Measurements from ENCODE around the gene MEF2C. TPM values are rescaled to one million over a fixed set of nuclear protein-coding genes. Genes with fewer than 3 reads are reported as not detected.

MEF2C gene
- total and polyA plus RNA-seq, 8 donors, result 3.0 to 48.1 (median 14.6) TPM

DNA sequence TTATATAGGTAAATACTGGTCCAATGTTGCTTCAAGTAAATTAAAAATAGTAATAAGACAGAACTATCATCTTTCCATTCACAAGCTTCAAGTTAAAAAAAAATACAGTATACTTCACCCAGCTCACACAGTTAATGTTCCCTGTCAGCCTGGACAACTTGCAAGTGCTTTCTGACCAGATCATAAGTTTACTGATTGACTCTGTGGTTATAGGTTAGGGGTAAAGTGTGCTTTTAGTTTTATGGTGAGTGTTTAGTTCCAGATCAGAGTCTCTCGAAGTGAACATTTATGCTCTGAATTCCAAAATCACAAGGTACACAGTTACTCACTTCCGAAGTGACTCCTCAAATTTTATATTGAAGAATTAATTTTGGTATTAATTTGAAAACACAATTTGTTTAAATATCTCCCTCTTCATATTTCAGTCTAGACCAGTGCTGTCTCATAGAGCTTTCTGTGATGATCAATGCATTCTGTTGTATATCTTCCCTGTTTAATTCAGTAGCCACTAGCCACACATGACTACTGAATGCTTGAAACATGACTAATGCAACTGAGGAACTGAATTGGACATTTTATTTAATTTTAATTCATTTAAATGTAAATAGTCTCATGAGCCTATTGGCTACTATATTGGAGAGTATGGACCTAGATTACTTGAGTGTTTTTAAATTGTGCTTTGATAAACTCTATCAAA, 90.7 kb downstream of the MEF2C start:
- intact Hi-C loops (cut with DNase I; ENCODE audit: low total_unique reads), result no loop called here

DNA sequence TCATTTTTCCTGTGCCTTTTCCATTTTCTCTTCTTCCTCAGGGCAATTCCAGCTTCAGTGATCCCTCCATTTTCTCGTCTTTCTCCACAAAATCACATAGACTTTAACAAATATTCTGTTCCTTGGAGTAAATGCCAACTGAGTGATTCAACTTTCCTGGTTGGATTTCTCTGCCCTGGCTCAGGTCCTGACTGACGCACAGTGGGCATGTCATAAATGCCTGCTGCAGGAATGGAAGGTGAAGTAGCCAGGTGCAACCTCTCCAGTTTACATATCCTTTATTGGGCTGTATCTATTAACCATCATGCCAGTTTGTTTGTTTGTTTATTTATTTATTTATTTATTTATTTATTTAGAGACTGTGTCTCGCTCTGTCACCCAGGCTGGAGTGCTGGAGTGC, 95.1 kb downstream of the MEF2C start:
- intact Hi-C loops (cut with DNase I; ENCODE audit: low total_unique reads), result no loop called here
- Histone ChIP-seq H3K27me3 (no peaks in the 10 kb centered on the region), H3K9me3 (no peaks in the 10 kb centered on the region), H3K4me3 (no peak overlapping the region), H3K36me3 (no peaks in the 10 kb centered on the region), H3K27ac (peak overlapping the region in 1 of 5 donors; percentile 12), H3K4me1 (peaks cover 0 to 24% (median 17%) of the 10 kb centered on the region in 4 donors)
- no peak for DNase-seq
- WGBS, 5 donors, result 85 to 94% (median 90%) methylated on average over 3 of the region's 3 CpGs
- TF ChIP-seq EP300 (IDR thresholded peaks at IDR 0.05) (no peak), POLR2A (IDR thresholded peaks at IDR 0.05) (no peak), POLR2AphosphoS5 (IDR thresholded peaks at IDR 0.05) (no peak)
- TF ChIP-seq, protein P1, sequence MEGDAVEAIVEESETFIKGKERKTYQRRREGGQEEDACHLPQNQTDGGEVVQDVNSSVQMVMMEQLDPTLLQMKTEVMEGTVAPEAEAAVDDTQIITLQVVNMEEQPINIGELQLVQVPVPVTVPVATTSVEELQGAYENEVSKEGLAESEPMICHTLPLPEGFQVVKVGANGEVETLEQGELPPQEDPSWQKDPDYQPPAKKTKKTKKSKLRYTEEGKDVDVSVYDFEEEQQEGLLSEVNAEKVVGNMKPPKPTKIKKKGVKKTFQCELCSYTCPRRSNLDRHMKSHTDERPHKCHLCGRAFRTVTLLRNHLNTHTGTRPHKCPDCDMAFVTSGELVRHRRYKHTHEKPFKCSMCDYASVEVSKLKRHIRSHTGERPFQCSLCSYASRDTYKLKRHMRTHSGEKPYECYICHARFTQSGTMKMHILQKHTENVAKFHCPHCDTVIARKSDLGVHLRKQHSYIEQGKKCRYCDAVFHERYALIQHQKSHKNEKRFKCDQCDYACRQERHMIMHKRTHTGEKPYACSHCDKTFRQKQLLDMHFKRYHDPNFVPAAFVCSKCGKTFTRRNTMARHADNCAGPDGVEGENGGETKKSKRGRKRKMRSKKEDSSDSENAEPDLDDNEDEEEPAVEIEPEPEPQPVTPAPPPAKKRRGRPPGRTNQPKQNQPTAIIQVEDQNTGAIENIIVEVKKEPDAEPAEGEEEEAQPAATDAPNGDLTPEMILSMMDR (IDR thresholded peaks at IDR 0.05), result no peak

More for the DNA sequence above, 90.7 kb downstream of the MEF2C start:
- Histone ChIP-seq H3K4me1 (no peaks in the 10 kb centered on the region), H3K9me3 (no peaks in the 10 kb centered on the region), H3K4me3 (no peak overlapping the region), H3K27ac (no peak overlapping the region), H3K36me3 (no peaks in the 10 kb centered on the region), H3K27me3 (no peaks in the 10 kb centered on the region)
- DNase-seq, result no peak
- TF ChIP-seq EP300 (IDR thresholded peaks at IDR 0.05) (no peak), POLR2A (IDR thresholded peaks at IDR 0.05) (no peak), POLR2AphosphoS5 (IDR thresholded peaks at IDR 0.05) (no peak)
- TF ChIP-seq, protein P1 (IDR thresholded peaks at IDR 0.05), result no peak
- 76 to 87% (median 80%) methylated on average over 2 of the region's 2 CpGs for WGBS, 5 donors

DNA sequence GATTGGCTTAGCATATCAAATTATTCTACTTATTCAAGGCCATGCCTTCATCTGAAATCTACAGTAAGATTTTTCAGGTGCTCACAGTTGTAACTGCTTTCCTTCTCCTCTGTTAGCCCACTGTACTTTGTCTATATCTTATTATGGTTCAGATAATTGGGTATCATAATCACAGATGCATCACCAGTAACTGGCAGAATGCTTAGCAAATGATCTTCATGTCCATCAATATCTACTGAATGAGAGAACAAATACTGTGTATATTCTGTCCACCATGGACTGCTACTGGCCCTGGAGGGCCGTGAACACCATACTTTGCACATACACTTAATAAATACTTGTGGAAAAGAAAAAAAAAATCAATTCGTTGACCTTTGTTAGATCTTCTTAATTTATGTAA, 96.2 kb downstream of the MEF2C start:
- intact Hi-C loops (cut with DNase I; ENCODE audit: low total_unique reads), result no loop called here
- peak overlapping the region in 4 of 5 donors; percentile 48 to 71 (median 60) for H3K27ac ChIP-seq
- H3K27me3 ChIP-seq, result no peaks in the 10 kb centered on the region
- no peaks in the 10 kb centered on the region for H3K9me3 ChIP-seq
- peaks cover 0 to 24% (median 17%) of the 10 kb centered on the region in 4 donors for H3K4me1 ChIP-seq
- WGBS, 5 donors, result 77 to 86% (median 84%) methylated on average over 2 of the region's 2 CpGs
- no peak overlapping the region for H3K4me3 ChIP-seq
- TF ChIP-seq EP300 (IDR thresholded peaks at IDR 0.05) (no peak), POLR2AphosphoS5 (IDR thresholded peaks at IDR 0.05) (no peak), POLR2A (IDR thresholded peaks at IDR 0.05) (no peak)
- TF ChIP-seq, protein P1 (IDR thresholded peaks at IDR 0.05), result no peak
- no peak for DNase-seq
- H3K36me3 ChIP-seq, result no peaks in the 10 kb centered on the region

DNA sequence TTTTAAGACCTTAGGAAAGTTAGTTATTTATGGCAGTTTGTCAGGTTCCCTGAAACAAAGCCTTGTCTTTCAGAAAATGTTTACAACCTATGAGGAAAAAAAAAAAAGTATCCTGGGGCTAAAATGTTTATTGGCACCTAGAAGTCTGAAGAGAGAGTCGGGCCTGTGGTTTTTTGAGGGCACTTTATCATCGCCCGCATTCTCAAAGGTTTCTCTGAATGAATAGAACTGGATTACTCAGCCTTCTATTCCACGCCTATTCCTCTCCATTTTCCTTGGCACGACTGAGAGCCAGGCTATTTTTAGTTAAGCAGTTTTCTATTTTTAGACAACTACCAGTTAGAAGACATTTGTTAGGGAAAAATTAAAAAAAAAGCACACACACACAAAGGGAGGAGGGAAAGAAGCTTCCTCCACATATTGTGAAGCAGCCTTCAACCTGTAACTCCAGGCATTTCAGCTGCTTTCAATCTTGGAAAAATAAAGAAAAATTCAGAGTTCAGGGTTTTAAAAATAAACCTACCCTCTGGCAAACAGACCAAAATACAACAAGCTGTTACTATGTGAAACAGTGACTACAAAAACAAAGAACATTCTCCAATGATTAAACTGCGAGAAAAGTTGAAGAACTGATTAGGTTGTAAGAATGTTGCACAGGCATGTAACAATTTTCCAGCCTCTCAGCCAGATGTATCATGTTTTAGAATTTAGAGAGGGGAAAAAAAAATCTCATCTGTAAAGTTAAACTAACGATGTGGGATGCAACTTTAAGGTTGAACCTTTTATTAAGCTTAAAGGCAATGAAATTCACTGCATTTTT, 97.0 kb downstream of the MEF2C start:
- Histone ChIP-seq H3K36me3 (no peaks in the 10 kb centered on the region), H3K9me3 (no peaks in the 10 kb centered on the region), H3K4me3 (no peak overlapping the region), H3K27ac (peak overlapping the region in 4 of 5 donors; percentile 48 to 71 (median 60)), H3K27me3 (no peaks in the 10 kb centered on the region), H3K4me1 (peaks cover 0 to 24% (median 17%) of the 10 kb centered on the region in 4 donors)
- DNase-seq, result peak in 1 of 2 donors; percentile 87
- intact Hi-C loops (cut with DNase I; ENCODE audit: low total_unique reads), result no loop called here
- WGBS, 5 donors, result 3 to 9% (median 6%) methylated on average over 7 of the region's 7 CpGs
- TF ChIP-seq, protein P1 (IDR thresholded peaks at IDR 0.05), result no peak
- TF ChIP-seq EP300 (IDR thresholded peaks at IDR 0.05), result no peak

Measured in stomach (tissue), 9 donors.